Measurements from ENCODE around the gene TP53I13.

TP53I13 gene

GRCh38 chr17:29582254-29582765, 13.8 kb downstream of the TP53I13 start:
- DNase-seq: no peak

DNA sequence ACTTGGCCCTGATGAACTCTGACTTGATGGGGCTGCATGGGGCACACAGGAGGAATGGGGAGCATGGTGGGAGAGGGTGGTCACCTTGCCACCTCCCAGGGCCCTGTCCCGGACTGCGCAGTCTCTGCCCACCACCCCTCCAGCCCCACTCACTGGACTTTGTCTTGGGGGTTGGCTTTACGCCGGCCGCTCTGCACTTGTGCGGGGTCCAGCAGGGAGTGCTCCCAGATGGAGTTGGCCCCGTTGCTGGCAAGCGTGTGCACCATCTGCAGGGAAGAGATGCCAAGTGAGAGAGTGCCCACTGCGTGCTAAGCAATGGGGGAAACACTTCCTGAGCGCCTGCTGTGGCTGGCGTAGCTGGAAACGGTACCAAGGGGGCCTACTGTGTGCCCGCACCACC, 14.3 kb downstream of the TP53I13 start:
- no peak for DNase-seq

GRCh38 chr17:29583324-29584248, 15.1 kb downstream of the TP53I13 start:
- DNase-seq: no peak

DNA sequence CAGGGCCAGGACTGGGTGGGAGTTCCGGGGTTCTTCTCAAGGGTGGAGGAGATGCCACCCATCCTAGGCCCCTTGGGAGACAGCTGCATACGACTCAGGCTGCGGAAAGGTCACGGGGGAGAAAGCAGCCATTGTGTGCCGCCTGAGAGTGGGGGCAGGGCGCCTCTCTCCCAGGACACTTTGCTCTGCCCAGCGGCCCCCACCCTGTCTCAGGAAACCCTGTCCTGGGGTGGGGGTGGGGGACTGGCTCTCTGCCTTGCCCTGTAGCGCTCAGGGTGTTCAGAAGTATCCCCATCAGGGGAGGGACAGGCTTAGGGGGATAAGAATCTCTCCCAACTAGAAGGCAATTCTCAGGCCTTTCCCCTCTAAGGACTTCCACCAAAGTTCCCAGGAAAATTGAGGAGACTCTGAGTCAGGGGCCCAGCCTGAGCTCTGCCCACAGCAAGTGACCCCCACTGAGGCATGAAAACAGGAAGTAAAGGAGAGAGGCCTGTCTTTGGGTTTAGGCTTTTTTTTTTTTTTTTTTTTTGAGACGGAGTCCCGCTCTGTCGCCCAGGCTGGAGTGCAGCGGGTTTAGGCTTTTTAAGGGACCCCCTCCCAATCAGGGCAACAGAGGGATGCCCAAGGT, 16.1 kb downstream of the TP53I13 start:
- no peak for DNase-seq

- DNase-seq: peak in 1 of 2 donors; percentile 39
Observed at GRCh38 chr17:29585080-29585751, 16.7 kb downstream of the TP53I13 start.

DNA sequence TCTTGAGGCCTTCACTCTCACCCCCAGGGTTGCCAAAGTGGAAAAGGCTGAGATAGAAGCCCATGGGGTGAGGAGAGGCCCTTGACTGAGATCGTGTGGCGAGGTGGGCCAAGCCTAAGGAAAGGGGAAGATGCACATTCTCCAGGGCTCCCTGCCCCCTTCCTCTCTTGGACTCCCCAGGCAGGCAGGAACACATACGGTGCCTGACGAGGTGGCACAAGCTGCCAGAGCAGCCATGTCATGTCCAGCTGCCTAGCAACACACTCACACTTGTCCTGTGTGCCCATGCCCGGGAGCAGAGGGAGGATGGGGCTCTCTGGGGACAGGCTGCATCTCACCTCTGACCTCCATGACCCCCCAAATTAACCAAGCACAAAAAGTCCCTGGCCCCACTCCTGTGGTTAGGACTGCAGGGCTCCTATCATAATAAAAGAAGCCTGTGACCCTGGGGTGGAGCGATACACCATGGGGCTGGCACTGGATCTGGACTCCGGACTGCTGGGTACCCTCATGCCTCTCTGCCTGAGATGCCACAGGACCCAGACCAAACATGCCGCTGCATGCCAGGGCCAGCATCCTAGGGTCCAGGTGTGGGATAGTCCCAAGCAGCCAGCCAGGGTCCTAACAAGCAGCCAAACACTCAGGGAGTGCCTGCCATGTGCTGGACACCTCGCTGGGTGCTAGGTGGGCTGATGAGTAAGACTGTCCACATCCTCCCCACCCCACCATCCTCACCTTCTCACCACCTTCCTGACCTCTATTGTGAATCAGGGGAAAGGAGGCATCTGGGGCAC, 18.4 kb downstream of the TP53I13 start:
- no peak for DNase-seq

GRCh38 chr17:29587591-29587990, 19.1 kb downstream of the TP53I13 start:
- DNase-seq: no peak

DNA sequence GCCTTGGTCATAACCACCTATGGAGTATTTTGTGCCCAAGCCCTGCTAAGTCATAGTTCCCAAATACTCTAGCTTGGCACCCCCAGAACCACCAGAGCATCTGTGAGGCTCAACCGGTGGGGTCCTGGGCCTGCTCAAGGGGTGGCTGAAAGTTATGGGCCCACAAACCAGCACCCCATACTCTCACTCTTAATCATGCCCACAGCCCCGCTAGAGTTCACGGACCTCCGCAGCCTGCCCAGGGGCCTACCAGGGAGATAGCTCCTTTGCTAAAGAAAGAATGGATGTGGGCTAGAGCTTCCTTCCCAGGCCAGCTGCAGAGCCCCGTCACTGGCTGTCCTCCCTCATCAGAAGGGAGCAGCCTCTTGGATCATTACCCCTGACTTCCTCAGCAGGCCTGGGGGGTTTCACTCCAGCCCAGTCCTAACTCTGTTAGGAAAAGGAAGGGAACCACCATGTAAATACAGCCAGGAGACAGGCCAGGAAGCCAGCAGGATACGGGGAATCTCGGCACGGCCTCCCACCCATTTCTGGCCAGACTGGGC, 19.6 kb downstream of the TP53I13 start:
- DNase-seq: no peak

GRCh38 chr17:29588562-29589411, 20.3 kb downstream of the TP53I13 start:
- DNase-seq: peak; percentile 52 to 54

- DNase-seq: peak; percentile 87
Observed at GRCh38 chr17:29589524-29590410, 21.3 kb downstream of the TP53I13 start, which contains the start of gene GIT1. Gene GIT1 (minus strand): TSS chr17:29589648. CDS start chr17:29589378, 270 bp downstream.

DNA sequence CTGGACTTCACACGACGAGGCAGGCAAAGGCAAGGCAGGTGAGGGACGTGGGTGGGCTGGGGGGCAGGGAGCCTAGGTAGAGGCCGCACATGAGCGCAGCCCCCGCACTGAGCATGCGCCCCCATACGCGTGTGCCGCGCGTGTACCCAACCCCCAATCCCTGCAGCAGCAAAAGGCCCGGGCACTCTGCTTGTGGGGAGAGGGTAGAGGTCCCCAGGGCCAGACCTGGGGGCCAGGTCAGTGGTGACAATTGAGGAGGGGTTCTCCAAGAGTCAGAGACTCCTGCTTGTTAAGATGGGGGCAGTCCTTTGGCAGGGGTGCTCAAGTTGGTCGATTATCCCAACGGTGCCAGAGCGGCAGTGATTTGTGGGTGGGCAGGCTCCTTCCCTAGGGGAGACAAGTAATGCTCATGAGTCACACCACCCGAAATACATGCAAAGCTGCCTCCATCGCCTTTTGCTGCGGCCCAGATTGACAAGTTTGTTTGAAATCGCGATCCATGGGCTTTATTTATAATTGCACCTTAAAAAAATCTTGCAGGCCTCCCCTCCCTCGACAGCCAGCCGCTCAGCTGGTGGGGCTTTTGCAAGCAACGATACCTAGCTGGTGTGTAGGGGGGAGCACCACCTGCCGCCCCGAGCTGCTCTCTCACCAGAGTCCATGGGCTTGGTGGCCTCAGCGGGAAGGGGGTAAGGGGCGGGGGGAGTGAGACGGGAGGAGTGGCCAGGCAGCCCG, 22.1 kb downstream of the TP53I13 start:
- DNase-seq: no peak

- DNase-seq: peak in 1 of 2 donors; percentile 28
Observed at GRCh38 chr17:29591146-29591736, 22.7 kb downstream of the TP53I13 start.

GRCh38 chr17:29591737-29592608, 23.5 kb downstream of the TP53I13 start:
- DNase-seq: peak; percentile 78 to 81

DNA sequence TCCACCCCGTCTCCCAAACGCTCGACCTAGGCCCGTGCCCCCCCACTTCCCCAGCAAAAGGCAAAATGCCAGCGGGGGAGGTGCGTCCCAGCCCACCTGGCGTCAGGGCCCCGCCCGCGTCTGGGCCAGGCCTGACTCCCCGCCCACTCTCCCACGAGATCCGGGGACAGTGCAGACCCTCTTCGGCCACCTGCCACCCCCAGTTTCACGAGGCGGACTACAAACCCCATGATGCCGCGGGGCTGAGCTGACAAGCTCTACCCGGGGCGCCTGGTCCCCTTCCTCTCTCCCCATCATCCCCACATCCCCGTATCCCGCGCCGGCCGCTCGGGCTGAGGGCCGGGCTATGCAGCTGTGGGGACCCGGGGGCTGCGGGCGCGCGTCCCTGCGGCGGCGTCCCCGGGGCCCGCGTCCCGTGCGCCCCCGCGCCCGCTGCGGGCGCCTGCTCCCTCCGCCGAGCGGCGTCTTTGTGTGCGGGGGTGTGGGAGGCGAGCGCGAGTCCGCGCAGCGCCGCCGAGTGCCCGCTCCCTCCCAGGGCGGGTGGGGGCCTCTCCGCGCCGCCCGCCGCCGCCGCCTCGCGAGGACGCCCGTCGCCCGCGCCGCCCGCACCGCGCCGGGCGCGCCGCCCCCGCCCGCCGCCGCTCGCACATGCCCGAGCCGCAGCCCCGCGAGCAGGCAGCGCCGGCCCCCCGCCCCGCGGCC, 24.5 kb downstream of the TP53I13 start, which contains the start of gene ANKRD13B:
Gene ANKRD13B, plus strand, starts transcription at position 283 of the 702 bp plus-strand sequence. CDS start 490 bp downstream, outside the sequence.
- no peak for DNase-seq

DNA sequence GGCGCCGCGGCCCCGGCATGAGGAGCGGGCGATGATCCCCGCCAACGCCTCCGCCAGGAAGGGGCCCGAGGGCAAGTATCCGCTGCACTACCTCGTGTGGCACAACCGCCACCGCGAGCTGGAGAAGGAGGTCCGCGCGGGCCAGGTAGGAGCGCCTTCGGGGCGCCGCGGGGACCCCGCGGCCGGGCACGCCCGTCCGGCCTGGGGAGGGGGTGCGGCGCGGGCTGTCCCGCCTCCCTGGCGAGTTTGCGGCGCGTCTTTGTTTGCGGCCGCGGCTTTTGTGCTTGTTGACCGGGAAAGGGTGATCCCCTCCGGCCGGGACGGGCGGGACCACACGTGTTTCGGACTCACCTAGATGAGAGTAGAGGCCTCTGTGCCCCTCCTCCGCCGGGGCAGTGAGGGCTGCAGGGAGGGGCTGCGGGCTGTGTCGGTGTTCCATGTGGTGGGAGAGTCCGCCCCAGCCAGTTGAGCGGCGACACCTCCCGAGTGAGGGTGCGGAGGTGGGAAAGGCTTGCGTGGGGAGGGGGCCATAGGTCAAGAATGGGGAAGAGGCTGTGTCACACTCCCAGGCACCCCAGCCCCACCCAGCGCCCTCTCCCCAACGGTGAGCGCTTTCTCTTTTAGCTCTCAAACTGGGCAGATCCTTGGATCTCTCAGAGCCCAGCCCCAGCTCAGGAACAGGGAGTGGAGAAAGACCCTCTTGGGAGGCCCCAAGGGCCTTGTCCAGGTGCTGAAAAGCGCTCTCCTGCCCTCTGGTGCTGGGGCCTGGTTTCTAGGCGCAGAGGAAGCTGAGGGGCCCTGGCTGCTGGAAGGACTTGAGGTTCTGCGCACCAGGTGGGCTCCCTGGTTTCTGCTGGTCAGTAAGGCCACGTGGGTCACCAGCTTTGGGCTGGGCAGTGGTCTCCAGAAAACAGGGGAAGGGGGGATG, 25.4 kb downstream of the TP53I13 start:
- DNase-seq: no peak

Data from CD4-positive, alpha-beta T cell treated with Interleukin-1 beta for 1 hour (primary cell).